Prostate gland (tissue), 2 donors: ENCODE data around the gene NFIX.

Experiments
- CTCF ChIP-seq, 4 experiments: fragments of 200-600 bp in 2 of 4; fragments of 450-650 bp in 2 of 4; sonication (generic) in 2 of 4; IDR thresholded peaks; 1 replicate in 3 of 4; 2 replicates in 1 of 4; pipeline ENCODE4 v1.5.1; 2016 to 2019; ENCODE audit warnings: antibody characterized with exemption in 4 of 4, mild to moderate bottlenecking in 2 of 4, moderate library complexity in 2 of 4
- POLR2AphosphoS5 ChIP-seq: sonication (generic); formaldehyde crosslinking; IDR thresholded peaks from one replicate; pipeline ENCODE4 v1.6.1; 2017; ENCODE audit warnings: antibody characterized with exemption

GRCh38 chr19:13069415-13070359 lies 74.4 kb downstream of the NFIX start:
- TF ChIP-seq CTCF (IDR thresholded peaks at IDR 0.05) = no peak
- TF ChIP-seq POLR2AphosphoS5 = no peak
